PC-9 (cell line): ENCODE results near the gene LMX1B.
"Not testable (repeated sequence)": the region's sequence is repeated elsewhere in the genome, so short reads cannot be mapped to it uniquely, and the experiment has no call there.

Source experiments
- CTCF ChIP-seq: fragments of 200-600 bp; sonication (generic); conservative IDR thresholded peaks from 2 replicates; pipeline ENCODE4 v1.6.1; 2017; ENCODE audit warnings: mixed run types, antibody characterized with exemption, mild to moderate bottlenecking, moderate library complexity
- EZH2 ChIP-seq: fragments of 200-600 bp; sonication (generic); IDR thresholded peaks from 2 replicates; pipeline ENCODE4 v1.8.0; 2017; ENCODE audit warnings: antibody characterized with exemption, low read depth

DNA sequence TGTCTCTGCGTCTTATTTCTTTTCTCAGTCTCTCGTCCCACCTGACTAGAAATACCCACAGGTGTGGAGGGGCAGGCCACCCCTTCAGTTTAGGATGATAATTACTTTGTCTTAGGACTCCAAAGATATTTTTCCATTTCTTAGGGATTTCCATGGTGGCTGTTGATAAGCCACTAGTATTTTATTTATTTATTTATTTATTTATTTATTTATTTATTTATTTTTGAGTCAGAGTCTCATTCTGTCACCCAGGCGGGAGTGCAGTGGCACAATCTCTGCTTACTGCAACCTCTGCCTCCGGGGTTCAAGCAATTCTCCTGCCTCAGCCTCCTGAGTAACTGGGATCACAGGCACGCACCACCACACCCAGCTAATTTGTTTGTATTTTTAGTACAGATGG lies 103.7 kb downstream of the LMX1B start:
- TF ChIP-seq CTCF, EZH2: not testable (repeated sequence)
